Smooth muscle cell (in vitro differentiated cells): ENCODE data around the gene BCL11B. TPM values are rescaled to one million over a fixed set of nuclear protein-coding genes. Genes with fewer than 3 reads are reported as not detected.

Experiments
- DNase-seq: peaks from one replicate; lab custom pipeline; 2025; ENCODE audit not compliant: unreplicated experiment; lab: John Stamatoyannopoulos, UW
- H2AFZ ChIP-seq: fragments of 200-600 bp; sonication (generic); 2 replicates; pipeline ENCODE4 v1.6.0; 2016; ENCODE audit warnings: antibody characterized with exemption, low read depth, mild to moderate bottlenecking
- H3F3A ChIP-seq: fragments of 200-600 bp; sonication (generic); 2 replicates; pipeline ENCODE4 v1.6.0; 2017; ENCODE audit warnings: antibody characterized with exemption, low read depth
- H3K27ac ChIP-seq: fragments of 200-600 bp; sonication (generic); 2 replicates; pipeline ENCODE4 v1.5.1; 2016; ENCODE audit warnings: low read depth, mild to moderate bottlenecking
- H3K27me3 ChIP-seq: fragments of 200-600 bp; sonication (generic); 2 replicates; pipeline ENCODE4 v1.6.1; 2016; ENCODE audit warnings: low read depth, mild to moderate bottlenecking
- H3K36me3 ChIP-seq: fragments of 200-600 bp; sonication (generic); 2 replicates; pipeline ENCODE4 v1.5.1; 2016; ENCODE audit warnings: low read depth
- H3K4me1 ChIP-seq: fragments of 200-600 bp; sonication (generic); 2 replicates; pipeline ENCODE4 v1.5.1; 2016; ENCODE audit warnings: low read depth
- H3K4me2 ChIP-seq: fragments of 200-600 bp; sonication (generic); 2 replicates; pipeline ENCODE4 v1.6.0; 2016; ENCODE audit warnings: mild to moderate bottlenecking
- H3K4me3 ChIP-seq: fragments of 200-600 bp; sonication (generic); 2 replicates; pipeline ENCODE4 v1.5.1; 2016; ENCODE audit warnings: mild to moderate bottlenecking
- H3K79me2 ChIP-seq: fragments of 200-600 bp; sonication (generic); 2 replicates; pipeline ENCODE4 v1.6.0; 2016; ENCODE audit warnings: low read depth, mild to moderate bottlenecking
- H3K9ac ChIP-seq: fragments of 200-600 bp; sonication (generic); 2 replicates; pipeline ENCODE4 v1.6.0; 2016; ENCODE audit warnings: low read depth
- H3K9me3 ChIP-seq: fragments of 200-600 bp; sonication (generic); replicated peaks from 2 replicates; pipeline ENCODE4 v1.5.1; 2016; ENCODE audit warnings: low read depth
- H4K20me1 ChIP-seq: fragments of 200-600 bp; sonication (generic); 2 replicates; pipeline ENCODE4 v1.6.0; 2016; ENCODE audit warnings: low read depth
- WGBS: methylation state at CpG from one replicate; pipeline ENCODE4 v1.1.7; 2016; ENCODE audit warnings: low lambda C conversion rate; 5-methylcytosine and 5-hydroxymethylcytosine counted together
- polyA plus RNA-seq: library from polyadenylated mRNA; unstranded; fragments of >200 nt; fragmentation: Nextera tagmentation; extraction: Ambion mirVana; gene quantifications from 2 replicates; pipeline ENCODE4 v1.2.1, GENCODE V29; 2016
- total RNA-seq: library from RNA; depleted of rRNA; stranded (reverse); fragments of >200 nt; gene quantifications from 2 replicates; pipeline ENCODE4 v1.2.3, GENCODE V29; 2014
- TF ChIP-seq, protein P1 (sequence below): fragments of 200-600 bp; sonication (generic); IDR thresholded peaks from 2 replicates; pipeline ENCODE4 v1.5.1; 2017; ENCODE audit warnings: borderline replicate concordance, mild to moderate bottlenecking, antibody characterized with exemption; ENCODE audit not compliant: insufficient read depth, poor library complexity, severe bottlenecking

Gene BCL11B
- total and polyA plus RNA-seq, 2 experiments from 2014 or later = 0.56 to 3.0 TPM

DNA sequence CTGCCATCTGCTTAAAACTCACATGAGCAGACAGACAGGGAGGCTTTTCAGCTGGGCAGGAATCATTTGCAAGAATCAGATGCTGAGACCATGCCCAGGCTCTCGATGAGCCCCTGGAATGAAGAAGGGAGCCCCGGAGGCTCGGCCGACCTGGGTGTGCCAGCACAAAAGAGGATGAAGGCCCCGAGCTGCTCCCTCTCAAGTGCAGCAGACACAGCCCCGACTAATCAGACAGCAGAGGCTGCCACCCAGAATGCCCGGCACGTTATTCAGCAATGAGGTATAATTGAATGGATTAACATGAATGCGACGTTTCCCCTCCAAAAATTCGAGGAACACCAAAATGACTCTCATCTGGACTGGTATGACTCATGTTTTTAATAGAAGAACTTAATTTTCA lies 58.9 kb downstream of the BCL11B start:
- H3K4me3 ChIP-seq = no peak overlapping the region
- H3K4me1 ChIP-seq = peaks cover 8% of the 10 kb centered on the region
- no peaks in the 10 kb centered on the region for H3K9me3 ChIP-seq
- H4K20me1 ChIP-seq = peaks cover 46% of the 10 kb centered on the region
- DNase-seq = no peak
- TF ChIP-seq, protein P1, sequence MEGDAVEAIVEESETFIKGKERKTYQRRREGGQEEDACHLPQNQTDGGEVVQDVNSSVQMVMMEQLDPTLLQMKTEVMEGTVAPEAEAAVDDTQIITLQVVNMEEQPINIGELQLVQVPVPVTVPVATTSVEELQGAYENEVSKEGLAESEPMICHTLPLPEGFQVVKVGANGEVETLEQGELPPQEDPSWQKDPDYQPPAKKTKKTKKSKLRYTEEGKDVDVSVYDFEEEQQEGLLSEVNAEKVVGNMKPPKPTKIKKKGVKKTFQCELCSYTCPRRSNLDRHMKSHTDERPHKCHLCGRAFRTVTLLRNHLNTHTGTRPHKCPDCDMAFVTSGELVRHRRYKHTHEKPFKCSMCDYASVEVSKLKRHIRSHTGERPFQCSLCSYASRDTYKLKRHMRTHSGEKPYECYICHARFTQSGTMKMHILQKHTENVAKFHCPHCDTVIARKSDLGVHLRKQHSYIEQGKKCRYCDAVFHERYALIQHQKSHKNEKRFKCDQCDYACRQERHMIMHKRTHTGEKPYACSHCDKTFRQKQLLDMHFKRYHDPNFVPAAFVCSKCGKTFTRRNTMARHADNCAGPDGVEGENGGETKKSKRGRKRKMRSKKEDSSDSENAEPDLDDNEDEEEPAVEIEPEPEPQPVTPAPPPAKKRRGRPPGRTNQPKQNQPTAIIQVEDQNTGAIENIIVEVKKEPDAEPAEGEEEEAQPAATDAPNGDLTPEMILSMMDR = no peak
- H3F3A ChIP-seq = peaks cover 23% of the 10 kb centered on the region
- no peak overlapping the region for H3K27ac ChIP-seq
- H3K9ac ChIP-seq = no peak overlapping the region
- WGBS = 89% methylated on average over 11 of the region's 11 CpGs
- H3K36me3 ChIP-seq = no peaks in the 10 kb centered on the region
- H3K4me2 ChIP-seq = no peak overlapping the region
- peaks cover 6% of the 10 kb centered on the region for H3K79me2 ChIP-seq
- no peaks in the 10 kb centered on the region for H3K27me3 ChIP-seq
- no peak overlapping the region for H2AFZ ChIP-seq

DNA sequence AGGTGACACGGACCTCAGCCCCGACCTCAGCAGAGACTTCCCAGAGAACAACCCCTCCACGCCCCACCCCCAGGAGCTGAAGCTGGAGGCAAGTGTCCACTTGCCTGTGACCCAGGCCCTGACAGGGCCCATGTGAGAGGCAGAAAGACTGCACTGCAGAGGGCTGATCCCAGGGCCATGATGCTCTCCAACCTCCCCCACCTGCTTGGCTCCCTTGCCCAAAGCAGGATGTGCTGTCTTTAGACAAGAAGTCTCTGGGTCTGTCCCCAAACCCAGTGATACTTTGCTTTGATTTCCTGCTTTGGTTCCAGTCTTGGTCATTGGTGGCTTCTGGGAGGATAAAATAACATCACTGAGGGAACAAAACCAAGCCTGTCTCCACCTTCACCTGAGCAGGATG lies 59.4 kb downstream of the BCL11B start:
- Histone ChIP-seq H3K4me2 (no peak overlapping the region), H3K4me3 (no peak overlapping the region), H3K27me3 (no peaks in the 10 kb centered on the region), H3K79me2 (peaks cover 6% of the 10 kb centered on the region), H3K9me3 (no peaks in the 10 kb centered on the region), H3K36me3 (no peaks in the 10 kb centered on the region), H3K4me1 (peaks cover 8% of the 10 kb centered on the region), H3F3A (peaks cover 20% of the 10 kb centered on the region), H2AFZ (no peak overlapping the region), H4K20me1 (peaks cover 50% of the 10 kb centered on the region), H3K27ac (no peak overlapping the region), H3K9ac (no peak overlapping the region)
- WGBS = 100% methylated on average over 3 of the region's 3 CpGs
- no peak for DNase-seq
- TF ChIP-seq, protein P1 = no peak

DNA sequence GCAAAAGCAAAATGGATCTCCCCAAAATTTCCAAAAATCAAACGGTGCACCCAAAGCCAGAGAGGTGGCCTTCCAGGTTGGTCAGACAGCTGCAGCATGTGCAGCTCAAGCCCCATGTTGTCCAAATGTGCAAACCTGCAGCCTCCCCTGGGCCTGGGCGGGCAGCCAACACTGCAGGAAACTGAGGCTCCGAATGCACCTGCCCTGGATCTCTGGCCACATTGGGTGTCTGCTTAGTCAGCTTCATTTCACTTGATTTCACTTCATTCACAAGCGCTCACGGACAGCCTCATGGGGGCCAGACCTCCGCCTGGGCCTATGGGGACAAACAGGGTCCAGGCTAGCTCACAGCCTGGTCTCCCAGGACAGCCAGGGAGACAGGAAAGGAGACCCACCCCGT lies 59.8 kb downstream of the BCL11B start:
- no peak overlapping the region for H3K4me2 ChIP-seq
- no peaks in the 10 kb centered on the region for H3K9me3 ChIP-seq
- H3K4me1 ChIP-seq = peaks cover 8% of the 10 kb centered on the region
- TF ChIP-seq, protein P1 = no peak
- no peak overlapping the region for H3K9ac ChIP-seq
- H3F3A ChIP-seq = peaks cover 15% of the 10 kb centered on the region
- DNase-seq = no peak
- 96% methylated on average over 7 of the region's 7 CpGs for WGBS
- H3K79me2 ChIP-seq = peaks cover 6% of the 10 kb centered on the region
- no peaks in the 10 kb centered on the region for H3K36me3 ChIP-seq
- H2AFZ ChIP-seq = no peak overlapping the region
- H4K20me1 ChIP-seq = peaks cover 55% of the 10 kb centered on the region
- H3K4me3 ChIP-seq = no peak overlapping the region
- H3K27me3 ChIP-seq = no peaks in the 10 kb centered on the region
- no peak overlapping the region for H3K27ac ChIP-seq

DNA sequence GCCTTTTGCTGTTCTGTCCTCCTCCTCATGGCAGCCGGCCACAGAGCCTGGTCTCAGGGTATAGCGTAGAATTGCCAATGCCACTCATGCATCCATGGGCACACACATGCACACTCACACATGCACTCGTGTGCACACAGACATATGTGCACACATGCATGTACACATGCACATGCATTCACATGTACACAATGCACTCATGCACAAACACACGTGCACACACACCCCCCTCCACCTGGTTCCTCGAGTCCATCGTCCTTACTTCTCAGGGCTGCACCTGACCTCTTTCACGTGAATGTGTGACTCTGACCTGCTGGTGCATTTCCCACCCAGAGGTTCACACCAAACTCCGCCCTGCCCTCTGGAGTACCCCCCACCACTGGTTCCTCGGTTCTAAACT lies 60.6 kb downstream of the BCL11B start:
- Histone ChIP-seq H3K9me3 (no peaks in the 10 kb centered on the region), H3K27ac (no peak overlapping the region), H3K36me3 (no peaks in the 10 kb centered on the region), H3F3A (peaks cover 8% of the 10 kb centered on the region), H3K4me3 (no peak overlapping the region), H3K27me3 (no peaks in the 10 kb centered on the region), H4K20me1 (peaks cover 59% of the 10 kb centered on the region), H3K9ac (no peak overlapping the region), H2AFZ (no peak overlapping the region), H3K4me1 (peaks cover 8% of the 10 kb centered on the region), H3K79me2 (peaks cover 6% of the 10 kb centered on the region), H3K4me2 (no peak overlapping the region)
- TF ChIP-seq, protein P1 = no peak
- no peak for DNase-seq
- WGBS = 91% methylated on average over 9 of the region's 9 CpGs
